Muscle layer of colon (tissue), 2 donors: Measurements from ENCODE around the gene SFMBT2.

ENCODE experiments used
- H3K27ac ChIP-seq: one replicate; pipeline ENCODE4 v1.7.0; 2013; ENCODE audit warnings: low read depth, mild to moderate bottlenecking, low read length, moderate library complexity
- H3K27me3 ChIP-seq, 2 donors: one replicate each; pipeline ENCODE4 v1.7.0; 2013; ENCODE audit warnings: low read length in 2 of 2, mild to moderate bottlenecking in 2 of 2; ENCODE audit not compliant: insufficient read depth in 2 of 2, control insufficient read depth in 1 of 2
- H3K36me3 ChIP-seq: one replicate; pipeline ENCODE4 v1.7.0; 2013; ENCODE audit warnings: mild to moderate bottlenecking, low read length; ENCODE audit not compliant: insufficient read depth
- H3K4me1 ChIP-seq: one replicate; pipeline ENCODE4 v1.7.0; 2013; ENCODE audit warnings: mild to moderate bottlenecking, low read length; ENCODE audit not compliant: insufficient read depth
- H3K4me3 ChIP-seq, 2 donors: one replicate each; pipeline ENCODE4 v1.7.0; 2013; ENCODE audit warnings: low read length in 2 of 2, low read depth in 1 of 2, mild to moderate bottlenecking in 1 of 2, moderate library complexity in 1 of 2
- H3K9ac ChIP-seq: one replicate; pipeline ENCODE4 v1.7.0; 2013; ENCODE audit warnings: low read length
- H3K9me3 ChIP-seq: one replicate; pipeline ENCODE4 v1.7.0; 2013; ENCODE audit warnings: mild to moderate bottlenecking, low read length
- donor health status: abdominal sarcoma.
- donor health status: Adenocarcinoma of cecum.

The SFMBT2 gene

GRCh38 chr10:7378602-7379403, 32.0 kb downstream of the SFMBT2 start:
- H3K4me1 ChIP-seq = no peaks in the 10 kb centered on the region

GRCh38 chr10:7377614-7378248, 33.1 kb downstream of the SFMBT2 start:
- H3K9me3 ChIP-seq = no peaks in the 10 kb centered on the region
- H3K4me1 ChIP-seq = no peaks in the 10 kb centered on the region
- H3K4me3 ChIP-seq = no peak overlapping the region
- H3K36me3 ChIP-seq = no peaks in the 10 kb centered on the region
- H3K9ac ChIP-seq = no peak overlapping the region
- H3K27me3 ChIP-seq = no peaks in the 10 kb centered on the region
- H3K27ac ChIP-seq = no peak overlapping the region

More at GRCh38 chr10:7378602-7379403, 32.0 kb downstream of the SFMBT2 start:
- Histone ChIP-seq H3K4me3 (no peak overlapping the region), H3K9me3 (no peaks in the 10 kb centered on the region), H3K27ac (no peak overlapping the region), H3K27me3 (no peaks in the 10 kb centered on the region), H3K9ac (no peak overlapping the region), H3K36me3 (no peaks in the 10 kb centered on the region)

- Histone ChIP-seq H3K9ac (no peak overlapping the region), H3K27me3 (no peaks in the 10 kb centered on the region), H3K4me1 (no peaks in the 10 kb centered on the region), H3K9me3 (no peaks in the 10 kb centered on the region), H3K4me3 (no peak overlapping the region), H3K36me3 (no peaks in the 10 kb centered on the region), H3K27ac (no peak overlapping the region)
Measured at GRCh38 chr10:7374795-7375194, 36.0 kb downstream of the SFMBT2 start.

- Histone ChIP-seq H3K27ac (no peak overlapping the region), H3K9me3 (no peaks in the 10 kb centered on the region), H3K36me3 (no peaks in the 10 kb centered on the region), H3K27me3 (no peaks in the 10 kb centered on the region), H3K4me1 (no peaks in the 10 kb centered on the region), H3K4me3 (no peak overlapping the region), H3K9ac (no peak overlapping the region)
Measured at GRCh38 chr10:7373039-7373438, 37.8 kb downstream of the SFMBT2 start.

GRCh38 chr10:7372504-7372903, 38.3 kb downstream of the SFMBT2 start:
- H3K4me3 ChIP-seq = no peak overlapping the region
- H3K9ac ChIP-seq = no peak overlapping the region
- H3K27ac ChIP-seq = no peak overlapping the region
- H3K4me1 ChIP-seq = no peaks in the 10 kb centered on the region
- no peaks in the 10 kb centered on the region for H3K9me3 ChIP-seq
- H3K27me3 ChIP-seq = no peaks in the 10 kb centered on the region
- no peaks in the 10 kb centered on the region for H3K36me3 ChIP-seq

- Histone ChIP-seq H3K9ac (no peak overlapping the region), H3K9me3 (no peaks in the 10 kb centered on the region), H3K27ac (no peak overlapping the region), H3K4me3 (no peak overlapping the region), H3K4me1 (no peaks in the 10 kb centered on the region), H3K36me3 (no peaks in the 10 kb centered on the region), H3K27me3 (no peaks in the 10 kb centered on the region)
Measured at GRCh38 chr10:7370511-7370910, 40.3 kb downstream of the SFMBT2 start.

GRCh38 chr10:7365027-7365745, 45.6 kb downstream of the SFMBT2 start:
- Histone ChIP-seq H3K9me3 (no peaks in the 10 kb centered on the region), H3K27ac (no peak overlapping the region), H3K4me1 (no peaks in the 10 kb centered on the region), H3K27me3 (no peaks in the 10 kb centered on the region), H3K9ac (no peak overlapping the region), H3K4me3 (no peak overlapping the region), H3K36me3 (no peaks in the 10 kb centered on the region)

- no peak overlapping the region for H3K9ac ChIP-seq
- H3K4me1 ChIP-seq = no peaks in the 10 kb centered on the region
- H3K36me3 ChIP-seq = no peaks in the 10 kb centered on the region
- H3K4me3 ChIP-seq = no peak overlapping the region
- no peaks in the 10 kb centered on the region for H3K27me3 ChIP-seq
- H3K9me3 ChIP-seq = no peaks in the 10 kb centered on the region
- no peak overlapping the region for H3K27ac ChIP-seq
Measured at GRCh38 chr10:7364474-7364873, 46.4 kb downstream of the SFMBT2 start.

- Histone ChIP-seq H3K9ac (no peak overlapping the region), H3K4me1 (no peaks in the 10 kb centered on the region), H3K9me3 (no peaks in the 10 kb centered on the region), H3K36me3 (no peaks in the 10 kb centered on the region), H3K27me3 (no peaks in the 10 kb centered on the region), H3K4me3 (no peak overlapping the region), H3K27ac (no peak overlapping the region)
Measured at GRCh38 chr10:7363700-7364099, 47.1 kb downstream of the SFMBT2 start.

- no peaks in the 10 kb centered on the region for H3K9me3 ChIP-seq
- H3K27me3 ChIP-seq = no peaks in the 10 kb centered on the region
- H3K4me3 ChIP-seq = no peak overlapping the region
- no peak overlapping the region for H3K27ac ChIP-seq
- no peaks in the 10 kb centered on the region for H3K36me3 ChIP-seq
- H3K9ac ChIP-seq = no peak overlapping the region
- H3K4me1 ChIP-seq = no peaks in the 10 kb centered on the region
Measured at GRCh38 chr10:7362471-7362870, 48.4 kb downstream of the SFMBT2 start.

- no peaks in the 10 kb centered on the region for H3K27me3 ChIP-seq
- no peak overlapping the region for H3K9ac ChIP-seq
- no peaks in the 10 kb centered on the region for H3K9me3 ChIP-seq
- H3K4me3 ChIP-seq = no peak overlapping the region
- H3K4me1 ChIP-seq = no peaks in the 10 kb centered on the region
- no peaks in the 10 kb centered on the region for H3K36me3 ChIP-seq
- no peak overlapping the region for H3K27ac ChIP-seq
Measured at GRCh38 chr10:7361316-7361715, 49.5 kb downstream of the SFMBT2 start.
